Esophagus muscularis mucosa (tissue), 3 donors: ENCODE results near the gene KCNE4.

ENCODE experiments used
- EP300 ChIP-seq: sonication (generic); formaldehyde crosslinking; IDR thresholded peaks from one replicate; pipeline ENCODE4 v1.6.1; 2017; ENCODE audit warnings: antibody characterized with exemption
- TF ChIP-seq, protein P1 (sequence below), 3 experiments: fragments of 200-600 bp in 2 of 3; fragments of 450-650 bp in 1 of 3; sonication (generic) in 2 of 3; IDR thresholded peaks; one replicate each; pipeline ENCODE4 v1.5.1; 2017 to 2019; ENCODE audit warnings: antibody characterized with exemption in 3 of 3, mild to moderate bottlenecking in 2 of 3, moderate library complexity in 1 of 3

DNA sequence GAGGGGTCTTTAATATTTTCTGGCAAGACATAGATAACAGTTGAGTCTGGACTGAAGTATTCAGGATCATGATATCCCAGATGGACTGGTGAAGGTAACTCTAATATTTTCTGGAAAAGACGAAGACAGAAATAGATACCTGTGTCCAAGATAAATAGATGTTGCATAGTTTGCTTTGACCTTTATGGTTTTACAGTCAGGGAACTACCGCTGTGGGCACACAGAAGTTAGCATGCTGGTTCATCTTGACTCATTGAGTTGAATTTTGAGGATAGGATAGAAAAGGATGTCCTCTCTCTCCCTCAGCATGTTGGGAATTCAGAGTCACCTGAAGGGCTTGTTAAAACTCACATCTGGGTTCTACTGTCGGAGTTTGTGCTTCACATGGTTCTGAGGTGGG lies 20.8 kb downstream of the KCNE4 start:
- TF ChIP-seq, protein P1, sequence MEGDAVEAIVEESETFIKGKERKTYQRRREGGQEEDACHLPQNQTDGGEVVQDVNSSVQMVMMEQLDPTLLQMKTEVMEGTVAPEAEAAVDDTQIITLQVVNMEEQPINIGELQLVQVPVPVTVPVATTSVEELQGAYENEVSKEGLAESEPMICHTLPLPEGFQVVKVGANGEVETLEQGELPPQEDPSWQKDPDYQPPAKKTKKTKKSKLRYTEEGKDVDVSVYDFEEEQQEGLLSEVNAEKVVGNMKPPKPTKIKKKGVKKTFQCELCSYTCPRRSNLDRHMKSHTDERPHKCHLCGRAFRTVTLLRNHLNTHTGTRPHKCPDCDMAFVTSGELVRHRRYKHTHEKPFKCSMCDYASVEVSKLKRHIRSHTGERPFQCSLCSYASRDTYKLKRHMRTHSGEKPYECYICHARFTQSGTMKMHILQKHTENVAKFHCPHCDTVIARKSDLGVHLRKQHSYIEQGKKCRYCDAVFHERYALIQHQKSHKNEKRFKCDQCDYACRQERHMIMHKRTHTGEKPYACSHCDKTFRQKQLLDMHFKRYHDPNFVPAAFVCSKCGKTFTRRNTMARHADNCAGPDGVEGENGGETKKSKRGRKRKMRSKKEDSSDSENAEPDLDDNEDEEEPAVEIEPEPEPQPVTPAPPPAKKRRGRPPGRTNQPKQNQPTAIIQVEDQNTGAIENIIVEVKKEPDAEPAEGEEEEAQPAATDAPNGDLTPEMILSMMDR (IDR thresholded peaks at IDR 0.05) = no peak
- no peak for TF ChIP-seq EP300
